ENCODE results near the gene TRABD. TPM values are rescaled to one million over a fixed set of nuclear protein-coding genes. Genes with fewer than 3 reads are reported as not detected.
A peak's percentile ranks its signal among the peaks of the same experiment; 100 is the strongest.
"Not testable (repeated sequence)": the region's sequence is repeated elsewhere in the genome, so short reads cannot be mapped to it uniquely, and the experiment has no call there.

Gene TRABD
- total RNA-seq, 4 donors from 2014 or later, result 26.6 to 51.9 (median 31.5) TPM

GRCh38 chr22:50144005-50144614 lies 41.6 kb upstream of the TRABD start:
- no peak overlapping the region for H3K27ac ChIP-seq
- H3K27me3 ChIP-seq, result no peaks in the 10 kb centered on the region
- H3K4me3 ChIP-seq (replicated peaks in 1 of 3), result no peak overlapping the region
- 79 to 86% methylated on average over 17 to 18 of the region's 18 CpGs for WGBS, 2 donors
- H3K36me3 ChIP-seq, result no peaks in the 10 kb centered on the region
- intact Hi-C loops (cut with DNase I), result no loop called here
- H3K9me3 ChIP-seq, result no peaks in the 10 kb centered on the region
- DNase-seq, result no peak
- TF ChIP-seq POLR2A (IDR thresholded peaks at IDR 0.05), result no peak
- TF ChIP-seq, protein P1, sequence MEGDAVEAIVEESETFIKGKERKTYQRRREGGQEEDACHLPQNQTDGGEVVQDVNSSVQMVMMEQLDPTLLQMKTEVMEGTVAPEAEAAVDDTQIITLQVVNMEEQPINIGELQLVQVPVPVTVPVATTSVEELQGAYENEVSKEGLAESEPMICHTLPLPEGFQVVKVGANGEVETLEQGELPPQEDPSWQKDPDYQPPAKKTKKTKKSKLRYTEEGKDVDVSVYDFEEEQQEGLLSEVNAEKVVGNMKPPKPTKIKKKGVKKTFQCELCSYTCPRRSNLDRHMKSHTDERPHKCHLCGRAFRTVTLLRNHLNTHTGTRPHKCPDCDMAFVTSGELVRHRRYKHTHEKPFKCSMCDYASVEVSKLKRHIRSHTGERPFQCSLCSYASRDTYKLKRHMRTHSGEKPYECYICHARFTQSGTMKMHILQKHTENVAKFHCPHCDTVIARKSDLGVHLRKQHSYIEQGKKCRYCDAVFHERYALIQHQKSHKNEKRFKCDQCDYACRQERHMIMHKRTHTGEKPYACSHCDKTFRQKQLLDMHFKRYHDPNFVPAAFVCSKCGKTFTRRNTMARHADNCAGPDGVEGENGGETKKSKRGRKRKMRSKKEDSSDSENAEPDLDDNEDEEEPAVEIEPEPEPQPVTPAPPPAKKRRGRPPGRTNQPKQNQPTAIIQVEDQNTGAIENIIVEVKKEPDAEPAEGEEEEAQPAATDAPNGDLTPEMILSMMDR (IDR thresholded peaks at IDR 0.05), result no peak
- peaks cover 7% of the 10 kb centered on the region in 2 donors for H3K4me1 ChIP-seq

GRCh38 chr22:50145721-50146438 lies 39.8 kb upstream of the TRABD start:
- no peaks in the 10 kb centered on the region for H3K36me3 ChIP-seq
- no peaks in the 10 kb centered on the region for H3K27me3 ChIP-seq
- no peak overlapping the region for H3K4me3 ChIP-seq (replicated peaks in 1 of 3)
- no peak for TF ChIP-seq POLR2A (IDR thresholded peaks at IDR 0.05)
- TF ChIP-seq, protein P1 (IDR thresholded peaks at IDR 0.05), result no peak
- H3K27ac ChIP-seq, result no peak overlapping the region
- peaks cover 7% of the 10 kb centered on the region in 2 donors for H3K4me1 ChIP-seq
- DNase-seq, result no peak
- intact Hi-C loops (cut with DNase I), result no loop called here
- WGBS, 2 donors, result 62 to 80% methylated on average over 23 to 25 of the region's 25 CpGs
- no peaks in the 10 kb centered on the region for H3K9me3 ChIP-seq

- Histone ChIP-seq H3K27me3 (no peaks in the 10 kb centered on the region), H3K27ac (no peak overlapping the region), H3K4me3 (replicated peaks in 1 of 3) (no peak overlapping the region), H3K36me3 (no peaks in the 10 kb centered on the region), H3K4me1 (peaks cover 4 to 7% of the 10 kb centered on the region in 2 donors), H3K9me3 (no peaks in the 10 kb centered on the region)
- 39 to 42% methylated on average over 25 of the region's 27 CpGs for WGBS, 2 donors
- DNase-seq, result peak; percentile 59 to 69
- intact Hi-C loops (cut with DNase I), result no loop called here
- TF ChIP-seq POLR2A (IDR thresholded peaks at IDR 0.05), result no peak
- TF ChIP-seq, protein P1 (IDR thresholded peaks at IDR 0.05), result peak in 5 of 6 experiments; percentile 52 to 86 (median 70)
Measured at GRCh38 chr22:50146439-50147238, 39.1 kb upstream of the TRABD start.

DNA sequence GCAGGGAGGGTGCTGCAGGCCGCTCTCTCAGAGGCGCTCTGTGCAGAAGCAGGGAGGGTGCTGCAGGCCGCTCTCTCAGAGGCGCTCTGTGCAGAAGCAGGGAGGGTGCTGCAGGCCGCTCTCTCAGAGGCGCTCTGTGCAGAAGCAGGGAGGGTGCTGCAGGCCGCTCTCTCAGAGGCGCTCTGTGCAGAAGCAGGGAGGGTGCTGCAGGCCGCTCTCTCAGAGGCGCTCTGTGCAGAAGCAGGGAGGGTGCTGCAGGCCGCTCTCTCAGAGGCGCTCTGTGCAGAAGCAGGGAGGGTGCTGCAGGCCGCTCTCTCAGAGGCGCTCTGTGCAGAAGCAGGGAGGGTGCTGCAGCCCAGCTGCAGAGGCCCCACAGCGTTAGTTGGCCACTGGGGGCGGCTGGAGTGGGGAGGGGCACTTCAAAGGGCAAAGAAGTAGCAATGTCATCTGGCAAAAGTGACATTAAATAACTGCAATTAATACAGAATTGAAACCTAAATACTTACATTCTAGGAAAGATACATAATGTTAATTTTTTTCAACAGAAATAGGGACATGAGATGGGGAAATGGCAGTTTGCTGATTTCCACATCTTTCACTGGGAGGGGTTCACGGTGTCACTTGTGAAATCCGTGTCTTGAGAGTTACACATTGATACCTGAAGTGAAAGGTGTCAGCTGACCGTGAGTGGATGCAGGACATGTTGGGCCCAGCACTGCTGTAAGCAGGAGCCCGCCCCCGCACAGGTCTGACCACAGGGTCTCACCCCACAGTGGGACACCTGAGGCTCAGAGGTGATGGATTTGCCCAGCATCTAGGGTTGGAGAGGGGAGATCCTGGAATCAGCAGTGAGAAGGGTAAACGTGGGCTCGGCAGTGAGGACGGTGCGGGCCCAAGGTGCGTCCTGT lies 38.2 kb upstream of the TRABD start:
- not testable (repeated sequence) for H3K4me3 ChIP-seq (replicated peaks in 1 of 3); H3K9me3 ChIP-seq; DNase-seq; H3K27ac ChIP-seq; H3K36me3 ChIP-seq; H3K4me1 ChIP-seq; H3K27me3 ChIP-seq
- intact Hi-C loops (cut with DNase I), result loop anchor here (2.0 kb wide), 1 partner anchor 63 kb away; no protein-coding TSS in a partner anchor
- WGBS, 2 donors, result 82 to 90% methylated on average over 12 to 14 of the region's 26 CpGs

GRCh38 chr22:50148166-50148500 lies 37.6 kb upstream of the TRABD start:
- Histone ChIP-seq H3K4me3 (replicated peaks in 1 of 3) (no peak overlapping the region), H3K36me3 (no peaks in the 10 kb centered on the region), H3K9me3 (no peaks in the 10 kb centered on the region), H3K27ac (no peak overlapping the region), H3K27me3 (no peaks in the 10 kb centered on the region), H3K4me1 (no peaks in the 10 kb centered on the region)
- no peak for TF ChIP-seq POLR2A (IDR thresholded peaks at IDR 0.05)
- TF ChIP-seq, protein P1 (IDR thresholded peaks at IDR 0.05), result no peak
- WGBS, 2 donors, result 91 to 93% methylated on average over 11 to 12 of the region's 12 CpGs
- intact Hi-C loops (cut with DNase I), result loop anchor here (2.0 kb wide), 1 partner anchor 63 kb away; no protein-coding TSS in a partner anchor
- no peak for DNase-seq

Data from thyroid gland (tissue), 4 donors.